ENCODE results near the gene NRG2. TPM values are rescaled to one million over a fixed set of nuclear protein-coding genes. Genes with fewer than 3 reads are reported as not detected.

The NRG2 gene
- total and polyA plus RNA-seq, 2 of the 4 experiments (the other 2 are of a cell fraction) = 0.18 TPM; not detected in 1

GRCh38 chr5:139969318-139969717, 73.8 kb downstream of the NRG2 start:
- ATAC-seq (ENCODE audit: low read depth) (no peak), DNase-seq (no peak)
- no CpG with 5 or more reads among the region's 2 CpGs for WGBS, 2 experiments (ENCODE audit: extremely low coverage in 2 of 2, insufficient read length in 1 of 2)
- Histone ChIP-seq H2AK5ac (ENCODE audit: low read depth, low read length) (no peak overlapping the region), H4K20me1 (ENCODE audit: insufficient read depth, low read length) (no peaks in the 10 kb centered on the region), H3K56ac (ENCODE audit: extremely low read depth, insufficient read depth, low read length) (no peak overlapping the region), H2BK20ac (ENCODE audit: low read depth, low read length) (no peak overlapping the region), H2AFZ (replicated peaks; ENCODE audit: low read length, poor library complexity) (no peak overlapping the region), H3K9me1 (ENCODE audit: insufficient read depth, low read length) (no peaks in the 10 kb centered on the region), H3K4me2 (ENCODE audit: low read depth, low read length) (no peak overlapping the region), H3K4ac (ENCODE audit: low read depth, low read length) (no peak overlapping the region), H2BK15ac (ENCODE audit: low read depth, low read length) (no peak overlapping the region), H3K4me3 (ENCODE audit: insufficient read depth, low read depth, low read length) (no peak overlapping the region), H3K27me3 (ENCODE audit: control insufficient read depth, insufficient read depth, low read length) (peaks cover 41% of the 10 kb centered on the region), H2BK5ac (ENCODE audit: low read depth, low read length, poor library complexity, severe bottlenecking) (no peak overlapping the region), H3K9me3 (ENCODE audit: control insufficient read depth, insufficient read depth, low read length) (no peaks in the 10 kb centered on the region), H3K18ac (ENCODE audit: low read depth, low read length) (no peak overlapping the region), H4K5ac (ENCODE audit: low read depth, low read length) (no peak overlapping the region), H3K27ac (ENCODE audit: insufficient read depth, low read length) (no peak overlapping the region), H4K91ac (ENCODE audit: insufficient read depth, low read depth, low read length) (no peak overlapping the region), H3K14ac (replicated peaks; ENCODE audit: low read depth, low read length) (no peak overlapping the region), H3K23ac (ENCODE audit: low read depth, low read length) (no peak overlapping the region), H3K36me3 (ENCODE audit: control insufficient read depth, insufficient read depth, low read length) (no peaks in the 10 kb centered on the region), H2BK120ac (ENCODE audit: low read depth, low read length) (no peak overlapping the region), H3K9ac (ENCODE audit: low read depth, low read length) (no peak overlapping the region), H2AK9ac (replicated peaks; ENCODE audit: low read depth, low read length, poor library complexity) (no peak overlapping the region), H3K4me1 (ENCODE audit: control insufficient read depth, insufficient read depth, low read length) (no peaks in the 10 kb centered on the region), H4K8ac (ENCODE audit: low read depth in 2 of 2, low read length in 2 of 2) (no peak overlapping the region), H3K79me1 (ENCODE audit: low read depth in 1 of 2, low read length in 2 of 2) (no peaks in the 10 kb centered on the region)
- CTCF ChIA-PET = interaction anchor here (0.6 to 2.0 kb wide), 15 partner anchors 11 to 192 kb away, joined by 3 to 28 read pairs (median 4); no protein-coding TSS in a partner anchor
- no TSS peak for BruUV-seq (replicated peaks)
- in situ Hi-C loops (cut with MboI; ENCODE audit: low sequenced_read_pairs) (loop anchor here (5.0 kb wide), 1 partner anchor 182 kb away; no protein-coding TSS in a partner anchor), dilution Hi-C loops (cut with HindIII; ENCODE audit: low sequenced_read_pairs, unreplicated experiment) (no loop called here), intact Hi-C loops (cut with micrococcal nuclease) (loop anchor here (2.0 to 5.0 kb wide), 2 partner anchors 107 to 187 kb away; no protein-coding TSS in a partner anchor)
- no peak for TF ChIP-seq BHLHE40 (IDR thresholded peaks at IDR 0.05; ENCODE audit: low read depth, low read length)
- TF ChIP-seq, protein P1, sequence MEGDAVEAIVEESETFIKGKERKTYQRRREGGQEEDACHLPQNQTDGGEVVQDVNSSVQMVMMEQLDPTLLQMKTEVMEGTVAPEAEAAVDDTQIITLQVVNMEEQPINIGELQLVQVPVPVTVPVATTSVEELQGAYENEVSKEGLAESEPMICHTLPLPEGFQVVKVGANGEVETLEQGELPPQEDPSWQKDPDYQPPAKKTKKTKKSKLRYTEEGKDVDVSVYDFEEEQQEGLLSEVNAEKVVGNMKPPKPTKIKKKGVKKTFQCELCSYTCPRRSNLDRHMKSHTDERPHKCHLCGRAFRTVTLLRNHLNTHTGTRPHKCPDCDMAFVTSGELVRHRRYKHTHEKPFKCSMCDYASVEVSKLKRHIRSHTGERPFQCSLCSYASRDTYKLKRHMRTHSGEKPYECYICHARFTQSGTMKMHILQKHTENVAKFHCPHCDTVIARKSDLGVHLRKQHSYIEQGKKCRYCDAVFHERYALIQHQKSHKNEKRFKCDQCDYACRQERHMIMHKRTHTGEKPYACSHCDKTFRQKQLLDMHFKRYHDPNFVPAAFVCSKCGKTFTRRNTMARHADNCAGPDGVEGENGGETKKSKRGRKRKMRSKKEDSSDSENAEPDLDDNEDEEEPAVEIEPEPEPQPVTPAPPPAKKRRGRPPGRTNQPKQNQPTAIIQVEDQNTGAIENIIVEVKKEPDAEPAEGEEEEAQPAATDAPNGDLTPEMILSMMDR (conservative IDR thresholded peaks at IDR 0.05; ENCODE audit: low read depth, low read length) = no peak
- TF ChIP-seq, protein P2, sequence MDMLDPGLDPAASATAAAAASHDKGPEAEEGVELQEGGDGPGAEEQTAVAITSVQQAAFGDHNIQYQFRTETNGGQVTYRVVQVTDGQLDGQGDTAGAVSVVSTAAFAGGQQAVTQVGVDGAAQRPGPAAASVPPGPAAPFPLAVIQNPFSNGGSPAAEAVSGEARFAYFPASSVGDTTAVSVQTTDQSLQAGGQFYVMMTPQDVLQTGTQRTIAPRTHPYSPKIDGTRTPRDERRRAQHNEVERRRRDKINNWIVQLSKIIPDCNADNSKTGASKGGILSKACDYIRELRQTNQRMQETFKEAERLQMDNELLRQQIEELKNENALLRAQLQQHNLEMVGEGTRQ (IDR thresholded peaks at IDR 0.05; ENCODE audit: low read depth, low read length) = no peak
- no peak for TF ChIP-seq RCOR1 (IDR thresholded peaks at IDR 0.05; ENCODE audit: insufficient replicate concordance, low read length)
- TF ChIP-seq POLR2A (IDR thresholded peaks at IDR 0.05; ENCODE audit: low read depth, low read length) = no peak
- no peak for TF ChIP-seq RAD21 (IDR thresholded peaks at IDR 0.05; ENCODE audit: low read length)
- TF ChIP-seq NFE2L2 (IDR thresholded peaks at IDR 0.05; ENCODE audit: low read depth, low read length) = no peak
- no peak for TF ChIP-seq CEBPB (IDR thresholded peaks at IDR 0.05; ENCODE audit: low read depth, low read length)
- TF ChIP-seq RFX5 (IDR thresholded peaks at IDR 0.05; ENCODE audit: low read depth, low read length) = no peak
- no peak for TF ChIP-seq CHD1 (IDR thresholded peaks at IDR 0.05; ENCODE audit: low read depth, low read length)
- no peak for TF ChIP-seq FOS (IDR thresholded peaks at IDR 0.05; ENCODE audit: low read depth, low read length)
- POLR2A ChIA-PET (ENCODE audit: unreplicated experiment) = no interaction called here

All from IMR-90 (cell line).